ENCODE results near the gene ENO1.
A peak's percentile ranks its signal among the peaks of the same experiment; 100 is the strongest.
"Not testable (repeated sequence)": the region's sequence is repeated elsewhere in the genome, so short reads cannot be mapped to it uniquely, and the experiment has no call there.

Gene ENO1

DNA sequence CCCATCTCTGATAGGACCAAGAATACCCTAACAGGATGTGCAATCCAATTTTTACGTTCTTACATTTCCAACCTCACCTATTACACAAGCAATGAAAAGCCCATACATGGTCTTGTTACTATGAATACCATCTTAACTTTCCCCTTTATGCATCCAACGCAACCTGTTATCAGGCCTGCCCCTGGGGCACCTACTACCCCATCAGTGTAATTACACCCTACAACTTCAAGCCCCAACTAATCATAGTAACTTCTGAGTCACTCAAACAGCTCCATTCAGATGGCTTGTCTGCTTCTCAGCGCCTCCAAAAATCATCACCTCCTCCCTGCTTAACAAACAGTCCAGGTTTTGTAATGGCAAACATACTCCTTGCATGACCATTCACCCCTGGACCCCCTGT is 18.3 kb upstream of the ENO1 start:
- DNase-seq (ENCODE audit: low spot score): not testable (repeated sequence)

DNA sequence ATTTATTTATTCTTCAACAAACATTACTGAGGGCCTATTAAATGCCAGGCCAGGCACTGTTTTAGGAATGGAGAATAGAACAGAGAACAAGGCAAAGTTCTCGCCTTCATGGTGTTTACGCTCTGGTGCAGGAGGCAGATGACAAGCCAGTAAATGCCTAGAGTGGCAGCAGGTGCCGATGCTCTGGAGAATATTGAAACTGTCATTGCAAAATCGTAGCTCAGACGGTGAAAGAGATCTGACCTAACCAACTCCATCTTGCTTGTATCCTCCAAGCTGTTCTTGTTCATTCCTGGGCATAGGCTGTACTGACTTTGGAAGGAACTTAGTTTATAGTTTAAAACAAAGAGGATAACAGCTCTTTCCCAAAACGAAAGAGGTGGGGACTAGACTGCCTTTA is 13.5 kb upstream of the ENO1 start:
- no peak for DNase-seq (ENCODE audit: low spot score)

GRCh38 chr1:8891401-8891800 is 12.9 kb upstream of the ENO1 start:
- DNase-seq (ENCODE audit: low spot score): no peak

DNA sequence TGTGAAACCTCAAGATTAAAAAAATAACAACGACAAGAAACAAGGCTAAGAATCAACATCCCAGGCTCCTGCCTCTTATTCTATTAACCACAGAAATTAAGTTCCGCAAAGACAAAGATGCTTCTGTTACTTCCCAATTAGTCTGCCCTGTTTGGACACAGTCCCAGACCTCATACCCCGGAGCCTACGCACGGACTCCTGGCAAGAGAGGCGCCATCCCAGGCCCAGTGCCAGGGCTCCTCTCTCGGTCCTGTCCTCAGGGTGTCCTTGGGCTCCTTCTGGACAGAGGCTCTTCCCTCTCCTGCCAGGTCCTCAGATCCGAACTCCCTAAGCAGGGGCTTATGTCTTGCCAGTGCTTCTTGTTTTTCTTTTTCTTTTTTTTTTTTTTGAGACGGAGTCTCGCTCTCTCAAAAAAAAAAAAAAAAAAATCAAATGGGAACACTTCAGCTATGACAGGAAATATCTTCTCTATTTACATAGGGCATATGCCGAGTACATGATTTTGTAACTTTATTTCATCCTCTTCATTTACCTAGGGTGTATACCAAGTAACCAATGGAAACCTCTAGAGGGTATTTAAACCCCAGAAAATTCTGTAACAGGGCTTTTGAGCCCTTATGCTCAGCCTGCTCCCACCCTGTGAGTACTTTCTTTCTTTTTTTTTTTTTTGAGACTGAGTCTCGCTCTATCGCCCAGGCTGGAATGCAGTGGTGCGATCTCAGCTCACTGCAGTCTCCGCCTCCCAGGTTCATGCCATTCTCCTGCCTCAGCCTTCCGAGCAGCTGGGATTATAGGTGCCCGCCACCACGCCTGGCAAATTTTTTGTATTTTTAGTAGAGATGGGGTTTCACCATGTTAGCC is 11.7 kb upstream of the ENO1 start:
- no peak for DNase-seq (ENCODE audit: low spot score)

GRCh38 chr1:8889103-8889846 is 10.8 kb upstream of the ENO1 start:
- DNase-seq (ENCODE audit: low spot score): no peak

- no peak for DNase-seq (ENCODE audit: low spot score)
These were observed 8.1 kb upstream of the ENO1 start for GRCh38 chr1:8886589-8886988.

- DNase-seq (ENCODE audit: low spot score): not testable (repeated sequence)
These were observed 7.6 kb upstream of the ENO1 start for GRCh38 chr1:8886031-8886524.

DNA sequence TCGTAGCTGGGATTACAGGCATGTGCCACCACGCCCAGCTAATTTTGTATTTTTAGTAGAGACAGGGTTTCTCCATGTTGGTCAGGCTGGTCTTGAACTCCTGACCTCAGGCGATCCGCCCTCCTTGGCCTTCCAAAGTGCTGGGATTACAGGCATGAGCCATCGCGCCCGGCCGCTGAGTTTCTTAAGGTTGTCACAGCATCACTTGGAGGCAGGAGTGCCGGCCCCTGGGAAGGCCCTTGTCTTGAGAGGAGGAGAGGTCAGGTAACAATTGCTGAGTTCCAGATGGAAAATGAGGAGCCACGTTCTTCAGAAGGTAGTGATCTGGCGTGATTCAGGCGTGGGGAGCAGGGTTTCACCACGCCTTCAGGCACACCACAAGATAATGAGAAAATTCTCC is 5.6 kb upstream of the ENO1 start:
- DNase-seq (ENCODE audit: low spot score): not testable (repeated sequence)

- DNase-seq (ENCODE audit: low spot score): no peak
These were observed 5.0 kb upstream of the ENO1 start for GRCh38 chr1:8883491-8883890.

- DNase-seq (ENCODE audit: low spot score): peak; percentile 69
These were observed 1.6 kb upstream of the ENO1 start for GRCh38 chr1:8879922-8880676.

GRCh38 chr1:8879464-8879921 is 1.0 kb upstream of the ENO1 start:
- DNase-seq (ENCODE audit: low spot score): no peak

- peak; percentile 95 for DNase-seq (ENCODE audit: low spot score)
These were observed 395 bp upstream of the ENO1 start for GRCh38 chr1:8878698-8879463.

DNA sequence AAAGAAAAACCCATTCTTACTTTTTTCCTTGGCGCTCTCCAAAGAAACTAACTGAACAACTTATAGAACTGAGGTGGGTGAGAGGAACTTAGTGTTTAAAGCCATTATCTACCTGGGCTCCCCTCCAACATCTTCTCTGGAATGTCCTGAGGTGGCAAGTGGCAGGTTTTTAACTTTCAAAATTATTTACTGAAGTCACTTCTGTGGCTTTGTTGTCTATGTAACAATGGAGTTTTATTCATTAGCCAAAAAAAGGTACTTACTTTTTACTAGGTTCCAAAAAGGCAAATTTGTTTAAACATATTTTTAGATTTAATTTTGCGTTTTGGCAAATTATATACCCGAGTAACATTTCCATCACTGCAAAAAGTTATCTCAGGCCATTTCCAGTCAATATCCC is 2.4 kb downstream of the ENO1 start:
- no peak for DNase-seq (ENCODE audit: low spot score)

DNA sequence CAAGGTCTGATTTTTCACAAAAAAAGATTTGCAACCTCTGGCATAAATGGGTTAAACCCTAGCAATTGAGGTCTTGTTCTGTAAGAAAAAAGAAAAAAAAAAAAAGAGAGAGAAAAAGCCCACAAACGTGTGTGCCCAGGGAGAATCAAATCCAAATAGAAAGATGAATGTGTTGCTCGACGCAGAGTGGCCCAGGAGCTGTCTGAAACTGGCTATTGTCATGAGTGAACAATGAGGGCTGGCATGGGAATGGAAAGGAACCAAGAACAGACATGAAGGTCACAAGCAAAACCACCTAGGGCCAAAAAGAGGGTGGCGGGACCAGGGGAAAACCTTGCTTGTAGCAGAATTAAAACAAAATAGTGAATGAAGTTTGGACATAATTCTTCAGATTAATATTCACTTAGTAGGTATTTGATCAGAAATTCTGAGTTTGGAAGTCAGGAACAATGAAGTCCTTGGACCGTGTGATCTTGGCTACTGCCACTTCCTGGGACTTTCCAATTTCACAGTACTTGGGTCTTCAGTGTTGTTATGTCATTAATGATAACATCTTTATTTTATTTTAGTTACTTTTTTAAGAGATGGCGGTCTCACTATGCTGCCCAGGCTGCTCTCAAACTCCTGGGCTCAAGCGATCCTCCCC is 3.1 kb downstream of the ENO1 start:
- DNase-seq (ENCODE audit: low spot score): no peak

DNA sequence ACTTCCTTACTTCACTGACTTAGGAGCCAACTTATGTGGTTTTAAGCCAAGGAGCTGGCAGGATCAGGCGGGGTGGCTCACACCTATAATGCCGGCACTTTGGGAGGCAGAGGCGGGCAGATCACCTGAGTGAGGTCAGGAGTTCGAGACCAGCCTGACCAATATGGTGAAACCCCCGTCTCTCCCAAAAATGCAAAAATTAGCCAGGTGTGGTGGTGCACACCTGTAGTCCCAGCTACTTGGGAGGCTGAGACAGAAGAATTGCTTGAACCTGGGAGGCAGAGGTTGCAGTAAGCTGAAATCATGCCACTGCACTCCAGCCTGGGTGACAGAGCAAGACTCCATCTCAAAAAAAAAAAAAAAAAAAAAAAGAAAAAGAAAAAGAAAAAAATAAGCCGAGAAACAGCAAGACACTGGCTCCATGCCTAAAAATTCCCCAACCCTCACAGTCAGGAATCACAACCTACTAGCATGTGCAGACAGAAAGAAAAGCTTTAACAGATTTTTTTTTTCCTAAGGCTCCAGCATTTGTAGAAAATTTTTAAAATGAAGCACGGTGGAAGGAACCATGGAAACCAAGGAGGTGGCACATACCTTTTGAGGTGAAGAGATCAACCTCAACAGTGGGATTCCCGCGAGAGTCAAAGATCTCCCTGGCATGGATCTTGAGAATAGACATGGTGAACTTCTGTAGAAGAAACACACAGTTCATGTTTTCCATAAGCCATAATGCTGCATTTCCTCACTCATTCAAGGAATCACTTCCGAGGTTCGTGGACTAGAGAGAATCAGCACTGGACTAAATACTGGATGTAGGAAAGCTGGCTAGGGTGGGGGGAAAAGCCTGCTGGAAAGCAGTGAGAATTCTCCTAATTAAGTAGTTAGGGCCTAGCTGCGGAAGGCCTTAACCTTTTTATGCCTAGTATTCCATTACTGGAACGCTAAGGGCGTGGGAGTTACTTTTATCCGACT is 4.0 kb downstream of the ENO1 start:
- no peak for DNase-seq (ENCODE audit: low spot score)

- DNase-seq (ENCODE audit: low spot score): peak; percentile 82
These were observed 4.8 kb downstream of the ENO1 start for GRCh38 chr1:8873506-8874229.

DNA sequence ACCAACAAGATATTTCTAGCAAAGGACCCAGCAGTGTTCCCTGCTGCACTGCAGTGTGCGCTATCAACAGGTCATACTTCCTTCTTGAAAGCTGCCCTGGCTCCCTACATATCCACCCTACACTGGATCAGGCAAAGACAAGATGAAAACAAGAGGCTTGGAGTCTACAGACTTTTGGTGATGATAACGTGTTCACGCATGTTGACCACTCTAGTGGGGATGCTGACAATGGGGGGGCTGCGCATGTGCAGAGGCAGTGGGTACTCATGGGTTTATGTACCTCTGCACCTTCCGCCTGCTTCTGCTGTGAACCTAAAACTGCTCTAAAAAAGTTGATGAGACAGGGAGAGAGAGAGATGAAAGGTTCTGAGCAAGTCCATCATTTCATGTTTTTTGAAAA is 5.5 kb downstream of the ENO1 start:
- DNase-seq (ENCODE audit: low spot score): no peak

GRCh38 chr1:8871965-8872399 is 6.5 kb downstream of the ENO1 start:
- no peak for DNase-seq (ENCODE audit: low spot score)

GRCh38 chr1:8871539-8871935 is 6.9 kb downstream of the ENO1 start:
- DNase-seq (ENCODE audit: low spot score): peak; percentile 47
